ENCODE results near the gene MYO1D.

The MYO1D gene

DNA sequence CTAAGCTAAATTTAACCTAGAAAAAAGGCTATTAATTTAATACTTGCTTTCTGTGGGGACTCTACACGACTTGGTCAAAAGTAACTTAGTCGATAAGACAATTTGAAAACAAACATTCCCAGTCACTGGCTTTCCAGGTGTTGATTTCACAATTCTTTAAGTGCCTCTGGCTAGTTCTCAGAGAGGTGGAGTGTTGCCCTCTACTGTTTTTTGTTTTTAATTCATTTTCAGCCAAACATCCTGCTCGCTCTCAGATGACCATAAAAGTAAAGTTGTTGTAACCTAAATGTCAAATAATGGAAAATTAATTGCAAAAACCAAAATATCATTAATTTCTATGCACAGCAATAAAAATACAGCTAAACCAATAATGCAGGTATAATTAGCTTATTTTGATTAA, 107.1 kb downstream of the MYO1D start:
- Histone ChIP-seq H3K4me3 (ENCODE audit: low read length) (no peak overlapping the region), H3K36me3 (ENCODE audit: control insufficient read depth, low read depth, low read length) (no peaks in the 10 kb centered on the region), H3K27me3 (ENCODE audit: control insufficient read depth, insufficient read depth, low read length) (no peaks in the 10 kb centered on the region), H3K9me3 (ENCODE audit: control insufficient read depth, low read depth, low read length) (no peaks in the 10 kb centered on the region), H3K9ac (ENCODE audit: low read length) (no peak overlapping the region), H3K4me1 (ENCODE audit: control insufficient read depth, low read depth, low read length) (peaks cover 10% of the 10 kb centered on the region), H3K27ac (ENCODE audit: low read length) (no peak overlapping the region)

DNA sequence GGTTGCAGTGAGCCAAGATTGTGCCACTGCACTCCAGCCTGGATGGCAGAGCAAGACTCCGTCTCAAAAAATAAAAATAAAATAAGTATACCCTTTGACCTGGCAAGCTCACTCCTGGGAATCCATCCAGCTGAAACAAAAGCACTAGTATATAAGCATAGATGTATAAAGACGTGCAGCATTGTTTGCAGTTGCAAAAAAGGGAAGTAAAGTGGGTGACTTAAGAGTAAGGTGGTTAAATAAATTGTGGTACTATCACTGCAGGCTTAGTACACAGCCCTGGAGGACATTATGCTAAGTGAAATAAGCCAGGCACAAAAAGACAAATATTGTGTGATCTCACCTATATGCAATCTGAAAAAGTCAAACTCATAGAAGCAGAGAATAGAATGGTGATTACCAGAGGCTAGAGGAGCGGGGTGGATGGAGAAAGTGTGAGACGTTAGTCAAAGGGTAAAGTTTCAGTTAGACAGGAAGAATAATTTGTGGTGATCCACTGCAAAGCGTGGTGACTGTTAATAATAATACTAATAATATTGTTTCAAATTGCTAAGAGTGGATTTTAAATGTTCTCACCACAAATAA, 113.0 kb downstream of the MYO1D start:
- Histone ChIP-seq H3K27ac (ENCODE audit: low read length) (no peak overlapping the region), H3K36me3 (ENCODE audit: control insufficient read depth, low read depth, low read length) (no peaks in the 10 kb centered on the region), H3K27me3 (ENCODE audit: control insufficient read depth, insufficient read depth, low read length) (no peaks in the 10 kb centered on the region), H3K4me3 (ENCODE audit: low read length) (no peak overlapping the region), H3K9me3 (ENCODE audit: control insufficient read depth, low read depth, low read length) (no peaks in the 10 kb centered on the region), H3K9ac (ENCODE audit: low read length) (no peak overlapping the region), H3K4me1 (ENCODE audit: control insufficient read depth, low read depth, low read length) (no peaks in the 10 kb centered on the region)

DNA sequence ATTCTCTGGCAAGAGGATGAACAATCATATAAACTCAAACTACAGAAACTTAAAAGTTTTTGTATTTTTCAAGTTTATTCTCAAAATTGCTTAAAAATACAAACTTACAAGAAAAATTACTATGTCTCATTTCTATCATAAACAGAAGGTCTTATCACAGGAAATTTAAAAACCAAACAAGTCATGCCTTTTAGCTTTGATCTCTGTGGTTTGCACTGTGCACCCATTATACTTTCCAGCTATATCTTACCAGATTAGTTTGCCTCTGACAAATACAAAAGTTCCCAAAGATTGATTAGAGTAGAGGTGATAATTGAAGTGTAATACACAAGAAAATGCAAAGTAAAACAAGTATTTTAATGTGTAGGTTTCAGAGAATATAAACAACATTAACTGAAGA, 117.4 kb downstream of the MYO1D start:
- no peaks in the 10 kb centered on the region for H3K9me3 ChIP-seq (ENCODE audit: control insufficient read depth, low read depth, low read length)
- H3K27me3 ChIP-seq (ENCODE audit: control insufficient read depth, insufficient read depth, low read length), result no peaks in the 10 kb centered on the region
- no peaks in the 10 kb centered on the region for H3K36me3 ChIP-seq (ENCODE audit: control insufficient read depth, low read depth, low read length)
- peaks cover 3% of the 10 kb centered on the region for H3K4me1 ChIP-seq (ENCODE audit: control insufficient read depth, low read depth, low read length)
- H3K27ac ChIP-seq (ENCODE audit: low read length), result no peak overlapping the region
- H3K4me3 ChIP-seq (ENCODE audit: low read length), result no peak overlapping the region
- no peak overlapping the region for H3K9ac ChIP-seq (ENCODE audit: low read length)

- Histone ChIP-seq H3K9me3 (ENCODE audit: control insufficient read depth, low read depth, low read length) (no peaks in the 10 kb centered on the region), H3K4me3 (ENCODE audit: low read length) (no peak overlapping the region), H3K9ac (ENCODE audit: low read length) (no peak overlapping the region), H3K4me1 (ENCODE audit: control insufficient read depth, low read depth, low read length) (peaks cover 3% of the 10 kb centered on the region), H3K27me3 (ENCODE audit: control insufficient read depth, insufficient read depth, low read length) (no peaks in the 10 kb centered on the region), H3K36me3 (ENCODE audit: control insufficient read depth, low read depth, low read length) (no peaks in the 10 kb centered on the region), H3K27ac (ENCODE audit: low read length) (no peak overlapping the region)
Measured at GRCh38 chr17:32757963-32758362, 119.0 kb downstream of the MYO1D start.

DNA sequence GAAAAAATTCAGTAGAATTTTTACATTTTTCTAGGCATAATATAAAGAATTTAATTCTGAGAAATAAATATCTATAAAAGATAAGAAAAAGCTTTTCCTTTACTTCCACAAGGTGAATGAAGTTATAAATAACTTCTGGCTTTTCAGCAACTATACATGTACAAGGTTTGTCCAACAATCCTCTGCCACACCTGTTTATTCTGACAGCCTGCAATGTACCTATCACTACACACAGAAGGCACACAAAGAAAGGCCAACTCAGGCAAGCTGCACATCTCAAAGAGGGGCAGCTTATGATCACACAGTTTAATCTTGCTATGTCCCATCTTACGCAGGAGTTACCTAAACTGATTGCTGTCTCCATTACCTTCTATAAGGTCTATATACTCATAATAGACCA, 120.2 kb downstream of the MYO1D start:
- H3K4me1 ChIP-seq (ENCODE audit: control insufficient read depth, low read depth, low read length), result peaks cover 3% of the 10 kb centered on the region
- no peaks in the 10 kb centered on the region for H3K27me3 ChIP-seq (ENCODE audit: control insufficient read depth, insufficient read depth, low read length)
- H3K4me3 ChIP-seq (ENCODE audit: low read length), result no peak overlapping the region

DNA sequence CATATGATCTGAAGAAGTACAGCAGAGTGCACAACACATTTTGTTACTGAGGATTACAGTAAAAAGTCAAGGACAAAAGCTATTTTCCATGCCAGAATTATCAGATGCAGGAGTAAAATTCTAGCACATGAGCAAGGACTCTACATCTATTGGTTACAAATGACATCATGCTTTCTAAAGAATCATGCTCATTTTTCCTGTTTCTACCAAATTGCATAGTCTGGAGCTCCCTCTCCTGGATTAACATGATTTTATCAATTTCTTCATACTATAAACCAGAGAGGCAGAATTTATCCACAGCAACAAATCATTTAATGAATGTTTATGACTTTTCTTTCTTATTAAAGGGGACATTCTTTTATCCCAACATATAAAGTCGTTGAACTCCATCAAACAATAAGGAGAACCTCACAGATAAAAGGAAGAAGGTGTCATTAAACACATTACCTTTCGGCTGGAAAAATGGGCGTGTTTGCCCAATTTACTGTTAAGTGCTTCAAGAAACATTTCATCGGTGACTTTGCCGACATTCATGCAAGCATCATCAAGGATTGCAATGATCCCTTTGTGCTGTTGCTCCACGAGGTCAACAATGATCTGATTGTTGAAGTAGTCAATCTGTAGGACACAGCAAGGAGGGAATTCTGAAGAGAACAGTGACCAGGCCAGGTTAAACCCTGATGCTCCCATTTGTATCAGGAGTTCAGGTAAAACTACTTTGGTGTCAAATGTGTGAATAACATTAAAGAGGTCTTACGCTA, 121.7 kb downstream of the MYO1D start:
- H3K27me3 ChIP-seq (ENCODE audit: control insufficient read depth, insufficient read depth, low read length), result no peaks in the 10 kb centered on the region
- H3K4me1 ChIP-seq (ENCODE audit: control insufficient read depth, low read depth, low read length), result peaks cover 3% of the 10 kb centered on the region
- no peaks in the 10 kb centered on the region for H3K36me3 ChIP-seq (ENCODE audit: control insufficient read depth, low read depth, low read length)
- H3K4me3 ChIP-seq (ENCODE audit: low read length), result no peak overlapping the region
- no peaks in the 10 kb centered on the region for H3K9me3 ChIP-seq (ENCODE audit: control insufficient read depth, low read depth, low read length)
- H3K27ac ChIP-seq (ENCODE audit: low read length), result no peak overlapping the region
- no peak overlapping the region for H3K9ac ChIP-seq (ENCODE audit: low read length)

More for the DNA sequence above, 120.2 kb downstream of the MYO1D start:
- Histone ChIP-seq H3K9me3 (ENCODE audit: control insufficient read depth, low read depth, low read length) (no peaks in the 10 kb centered on the region), H3K36me3 (ENCODE audit: control insufficient read depth, low read depth, low read length) (no peaks in the 10 kb centered on the region), H3K27ac (ENCODE audit: low read length) (no peak overlapping the region), H3K9ac (ENCODE audit: low read length) (no peak overlapping the region)

DNA sequence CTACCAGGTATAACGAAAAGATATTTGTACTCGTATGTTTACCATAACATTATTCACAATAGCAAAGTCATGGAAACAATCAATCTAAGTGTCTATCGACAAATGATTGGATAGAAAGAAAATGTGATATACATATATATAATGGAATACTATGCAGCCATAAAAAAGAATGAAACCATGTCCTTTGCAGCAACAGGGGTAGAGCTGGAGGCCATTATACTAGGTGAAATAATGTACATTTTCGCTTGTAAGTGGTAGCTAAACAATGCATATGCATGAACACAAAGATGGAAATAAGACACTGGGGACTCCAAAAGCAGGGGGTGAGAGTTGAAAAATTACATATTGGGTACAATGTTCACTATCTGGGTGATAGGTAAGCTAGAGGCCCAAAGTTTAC, 124.0 kb downstream of the MYO1D start:
- no peak overlapping the region for H3K4me3 ChIP-seq (ENCODE audit: low read length)
- no peaks in the 10 kb centered on the region for H3K4me1 ChIP-seq (ENCODE audit: control insufficient read depth, low read depth, low read length)

GRCh38 chr17:32747856-32748255, 129.1 kb downstream of the MYO1D start:
- no peaks in the 10 kb centered on the region for H3K27me3 ChIP-seq (ENCODE audit: control insufficient read depth, insufficient read depth, low read length)
- H3K4me1 ChIP-seq (ENCODE audit: control insufficient read depth, low read depth, low read length), result no peaks in the 10 kb centered on the region
- no peak overlapping the region for H3K9ac ChIP-seq (ENCODE audit: low read length)
- H3K4me3 ChIP-seq (ENCODE audit: low read length), result no peak overlapping the region
- no peaks in the 10 kb centered on the region for H3K9me3 ChIP-seq (ENCODE audit: control insufficient read depth, low read depth, low read length)
- no peak overlapping the region for H3K27ac ChIP-seq (ENCODE audit: low read length)
- peaks cover 6% of the 10 kb centered on the region for H3K36me3 ChIP-seq (ENCODE audit: control insufficient read depth, low read depth, low read length)

More for the DNA sequence above, 124.0 kb downstream of the MYO1D start:
- Histone ChIP-seq H3K9me3 (ENCODE audit: control insufficient read depth, low read depth, low read length) (no peaks in the 10 kb centered on the region), H3K9ac (ENCODE audit: low read length) (no peak overlapping the region), H3K36me3 (ENCODE audit: control insufficient read depth, low read depth, low read length) (no peaks in the 10 kb centered on the region), H3K27ac (ENCODE audit: low read length) (no peak overlapping the region), H3K27me3 (ENCODE audit: control insufficient read depth, insufficient read depth, low read length) (no peaks in the 10 kb centered on the region)

- no peaks in the 10 kb centered on the region for H3K9me3 ChIP-seq (ENCODE audit: control insufficient read depth, low read depth, low read length)
- no peaks in the 10 kb centered on the region for H3K4me1 ChIP-seq (ENCODE audit: control insufficient read depth, low read depth, low read length)
- no peak overlapping the region for H3K27ac ChIP-seq (ENCODE audit: low read length)
- no peaks in the 10 kb centered on the region for H3K27me3 ChIP-seq (ENCODE audit: control insufficient read depth, insufficient read depth, low read length)
- no peak overlapping the region for H3K4me3 ChIP-seq (ENCODE audit: low read length)
- H3K36me3 ChIP-seq (ENCODE audit: control insufficient read depth, low read depth, low read length), result peaks cover 6% of the 10 kb centered on the region
- no peak overlapping the region for H3K9ac ChIP-seq (ENCODE audit: low read length)
Measured at GRCh38 chr17:32746698-32747097, 130.2 kb downstream of the MYO1D start.

DNA sequence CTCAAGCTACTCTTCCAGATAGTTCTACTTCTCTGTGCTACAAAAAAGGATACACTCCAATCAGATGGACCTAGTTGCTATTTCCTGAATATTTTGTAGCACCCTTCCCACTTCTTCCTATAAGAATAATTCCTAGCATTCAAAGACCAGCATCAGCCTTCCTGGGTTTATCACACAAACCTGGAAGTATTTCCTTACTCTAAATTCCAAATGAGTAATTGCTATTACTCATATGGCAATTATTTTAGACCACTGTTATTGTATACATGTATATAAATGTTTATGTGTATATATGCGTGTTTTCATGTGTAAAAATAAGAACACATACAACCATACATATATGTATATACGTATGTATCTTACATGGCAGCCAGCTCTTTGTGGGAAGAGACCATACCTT, 130.6 kb downstream of the MYO1D start:
- H3K27me3 ChIP-seq (ENCODE audit: control insufficient read depth, insufficient read depth, low read length), result no peaks in the 10 kb centered on the region
- H3K4me1 ChIP-seq (ENCODE audit: control insufficient read depth, low read depth, low read length), result no peaks in the 10 kb centered on the region
- no peak overlapping the region for H3K9ac ChIP-seq (ENCODE audit: low read length)
- no peak overlapping the region for H3K27ac ChIP-seq (ENCODE audit: low read length)
- no peak overlapping the region for H3K4me3 ChIP-seq (ENCODE audit: low read length)
- H3K36me3 ChIP-seq (ENCODE audit: control insufficient read depth, low read depth, low read length), result peaks cover 6% of the 10 kb centered on the region
- H3K9me3 ChIP-seq (ENCODE audit: control insufficient read depth, low read depth, low read length), result no peaks in the 10 kb centered on the region

DNA sequence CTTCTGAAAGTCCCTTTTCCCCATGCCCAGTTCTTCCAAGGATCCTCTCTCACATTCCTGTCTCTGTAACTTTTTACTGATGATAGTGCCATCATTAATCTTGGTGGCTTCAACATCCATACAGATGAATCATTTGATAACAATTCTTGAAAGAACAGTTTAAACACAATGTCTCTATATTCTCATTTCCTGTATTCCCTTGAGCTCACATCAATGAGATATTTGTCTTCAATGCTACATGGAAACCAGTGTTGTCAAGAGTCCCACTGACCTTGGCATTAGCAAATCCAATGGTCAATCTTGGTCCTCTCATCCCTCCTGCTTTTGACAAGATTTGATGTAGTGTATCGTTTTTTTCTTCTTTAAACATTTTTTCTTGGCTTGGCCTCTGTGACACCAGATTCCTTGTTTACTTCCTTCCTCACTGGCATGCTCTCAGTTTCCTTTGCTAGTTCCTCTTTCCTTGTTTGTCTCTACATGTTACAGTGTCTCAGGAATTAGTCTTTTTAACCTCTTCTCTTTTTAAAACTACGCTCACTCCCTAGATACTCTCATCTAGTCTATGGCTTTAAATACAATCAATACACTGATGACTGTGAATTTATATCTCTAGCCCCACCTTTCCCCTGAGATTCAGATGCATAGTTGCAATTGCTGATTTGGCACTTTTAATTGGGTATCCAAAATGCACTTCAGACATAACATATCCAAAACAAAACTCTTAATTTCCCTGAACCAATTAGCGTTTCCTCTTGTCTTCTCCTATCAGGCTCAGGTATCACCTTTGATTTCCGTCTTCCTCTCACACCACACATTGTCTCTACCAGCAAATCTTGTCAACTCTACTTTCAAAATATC, 134.0 kb downstream of the MYO1D start:
- no peaks in the 10 kb centered on the region for H3K4me1 ChIP-seq (ENCODE audit: control insufficient read depth, low read depth, low read length)
- H3K4me3 ChIP-seq (ENCODE audit: low read length), result no peak overlapping the region
- peaks cover 6% of the 10 kb centered on the region for H3K36me3 ChIP-seq (ENCODE audit: control insufficient read depth, low read depth, low read length)
- no peaks in the 10 kb centered on the region for H3K9me3 ChIP-seq (ENCODE audit: control insufficient read depth, low read depth, low read length)
- no peak overlapping the region for H3K27ac ChIP-seq (ENCODE audit: low read length)
- no peaks in the 10 kb centered on the region for H3K27me3 ChIP-seq (ENCODE audit: control insufficient read depth, insufficient read depth, low read length)
- no peak overlapping the region for H3K9ac ChIP-seq (ENCODE audit: low read length)
